Keratinocyte (primary cell): ENCODE results near the gene FOXRED2. TPM values are rescaled to one million over a fixed set of nuclear protein-coding genes. Genes with fewer than 3 reads are reported as not detected.

Experiments used
- DNase-seq: peaks from one replicate; pipeline ENCODE4 v3.0.0-alpha.2; 2011; ENCODE audit warnings: low read depth, missing footprints, low spot score
- FAIRE-seq: peaks from 2 replicates; lab custom pipeline; 2011; peaks lifted over from hg19 to GRCh38; lab: Jason Lieb, UNC
- H2AFZ ChIP-seq: 2 replicates; pipeline ENCODE4 v1.6.0; 2012; ENCODE audit warnings: low read length, control low read depth, inconsistent platforms; ENCODE audit not compliant: control insufficient read depth
- H3K27ac ChIP-seq: 2 replicates; pipeline ENCODE4 v1.5.1; 2011; ENCODE audit warnings: low read length; ENCODE audit not compliant: control insufficient read depth, insufficient read depth
- H3K27me3 ChIP-seq: 3 replicates; pipeline ENCODE4 v1.6.0; 2011; ENCODE audit warnings: low read length; ENCODE audit not compliant: control insufficient read depth, insufficient read depth; ENCODE audit errors: extremely low read depth
- H3K36me3 ChIP-seq, 2 experiments: 2 replicates in 1 of 2; 3 replicates in 1 of 2; pipeline ENCODE4 v1.5.1; 2011; ENCODE audit warnings: low read length in 2 of 2, mild to moderate bottlenecking in 1 of 2; ENCODE audit not compliant: control insufficient read depth in 2 of 2, insufficient read depth in 2 of 2; ENCODE audit errors: extremely low read depth in 1 of 2
- H3K4me1 ChIP-seq: 3 replicates; pipeline ENCODE4 v1.5.1; 2011; ENCODE audit warnings: low read length; ENCODE audit not compliant: control insufficient read depth, insufficient read depth; ENCODE audit errors: extremely low read depth
- H3K4me2 ChIP-seq: 3 replicates; pipeline ENCODE4 v1.6.0; 2011; ENCODE audit warnings: low read depth, low read length; ENCODE audit not compliant: control insufficient read depth, insufficient read depth; ENCODE audit errors: extremely low read depth
- H3K4me3 ChIP-seq, 3 experiments: fragments of 200-600 bp in 1 of 3; sonication (generic) in 1 of 3; 2 replicates in 2 of 3; 3 replicates in 1 of 3; pipeline ENCODE4 v1.5.1; 2011 to 2016; ENCODE audit warnings: low read length in 3 of 3, mild to moderate bottlenecking in 3 of 3, control low read depth in 2 of 3, inconsistent platforms in 1 of 3, low read depth in 1 of 3, mixed read lengths in 1 of 3, mixed run types in 1 of 3, moderate library complexity in 1 of 3; ENCODE audit not compliant: control insufficient read depth in 2 of 3, insufficient read depth in 2 of 3; ENCODE audit errors: extremely low read depth in 1 of 3
- H3K79me2 ChIP-seq: 2 replicates; pipeline ENCODE4 v1.6.0; 2012; ENCODE audit warnings: low read length; ENCODE audit not compliant: control insufficient read depth, insufficient read depth
- H3K9ac ChIP-seq: 3 replicates; pipeline ENCODE4 v1.6.0; 2011; ENCODE audit warnings: low read length; ENCODE audit not compliant: control insufficient read depth, insufficient read depth; ENCODE audit errors: extremely low read depth
- H3K9me1 ChIP-seq: 3 replicates; pipeline ENCODE4 v1.6.0; 2011; ENCODE audit warnings: low read length; ENCODE audit not compliant: control insufficient read depth, insufficient read depth; ENCODE audit errors: extremely low read depth
- H3K9me3 ChIP-seq: 2 replicates; pipeline ENCODE4 v1.5.1; 2012; ENCODE audit warnings: low read depth, low read length; ENCODE audit not compliant: control insufficient read depth
- H4K20me1 ChIP-seq: 3 replicates; pipeline ENCODE4 v1.6.0; 2011; ENCODE audit warnings: low read length; ENCODE audit not compliant: control insufficient read depth, insufficient read depth; ENCODE audit errors: extremely low read depth
- EZH2 ChIP-seq: IDR thresholded peaks from one replicate; pipeline ENCODE4 v1.6.1; 2012; ENCODE audit warnings: inconsistent platforms, mild to moderate bottlenecking, low read length, moderate library complexity
- dilution Hi-C: fragments of 300-500 bp; cut with MboI; formaldehyde crosslinking; loops from one replicate; pipeline ENCODE4 v1.7.0; 2020; ENCODE audit warnings: low sequenced_read_pairs; ENCODE audit not compliant: extremely low pct_ligation_motif_present
- polyA plus RNA-seq, 5 experiments: library from polyadenylated mRNA; depleted of rRNA in 3 of 5; stranded (reverse) in 3 of 5; stranded (forward) in 1 of 5; unstranded in 1 of 5; fragments of >200 nt; gene quantifications; 1 replicate in 1 of 5; 2 replicates in 3 of 5; 3 replicates in 1 of 5; pipeline versions ENCODE4 v1.2.1 to v1.2.3, GENCODE V29; 2011 to 2012; ENCODE audit warnings: missing spikeins in 2 of 5, low read depth in 1 of 5, low replicate concordance in 1 of 5
- TF ChIP-seq, protein P1 (sequence below), 3 experiments: IDR thresholded peaks in 1 of 3; conservative IDR thresholded peaks in 1 of 3; optimal IDR thresholded peaks in 1 of 3; 2 replicates in 2 of 3; 3 replicates in 1 of 3; pipeline versions ENCODE3 to v1.5.1; 2011; ENCODE audit warnings: low read length in 3 of 3, mild to moderate bottlenecking in 3 of 3, moderate library complexity in 2 of 3, control low read depth in 1 of 3, inconsistent platforms in 1 of 3; ENCODE audit not compliant: insufficient read depth in 2 of 3; ENCODE audit errors: extremely low read depth in 1 of 3

Gene FOXRED2
- polyA plus RNA-seq, 1 donor (not counting 4 experiments of a cell fraction or from before 2014, with no cell fraction given), result 0.71 TPM

DNA sequence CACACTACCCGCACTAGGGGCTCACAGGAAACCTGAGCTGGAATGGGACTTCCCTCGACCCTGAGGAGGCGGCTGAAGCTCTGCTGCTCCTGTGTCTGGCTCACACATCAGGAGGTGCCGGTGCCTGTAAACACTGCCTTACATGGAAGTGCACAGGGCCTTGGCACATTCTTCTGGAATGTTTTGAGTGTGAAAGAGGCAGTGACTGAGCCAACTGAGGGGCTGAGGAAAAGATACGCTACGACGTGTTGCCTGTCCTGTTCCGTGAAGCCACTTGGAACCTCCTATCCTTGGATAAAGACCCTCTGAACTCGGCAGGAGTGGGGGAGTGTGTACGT, 35.9 kb downstream of the FOXRED2 start:
- dilution Hi-C loops, result no loop called here
- H3K9me1 ChIP-seq, result no peaks in the 10 kb centered on the region
- H3K9ac ChIP-seq, result peak overlapping the region; percentile 45
- no peaks in the 10 kb centered on the region for H3K9me3 ChIP-seq
- H3K4me1 ChIP-seq, result peaks cover 59% of the 10 kb centered on the region
- DNase-seq (no peak), FAIRE-seq (no peak)
- peak overlapping the region in 1 of 3 experiments; percentile 9 for H3K4me3 ChIP-seq
- H4K20me1 ChIP-seq, result no peaks in the 10 kb centered on the region
- peaks cover 20% of the 10 kb centered on the region for H3K79me2 ChIP-seq
- H2AFZ ChIP-seq, result no peak overlapping the region
- H3K27ac ChIP-seq, result peak overlapping the region; percentile 67
- TF ChIP-seq, protein P1, sequence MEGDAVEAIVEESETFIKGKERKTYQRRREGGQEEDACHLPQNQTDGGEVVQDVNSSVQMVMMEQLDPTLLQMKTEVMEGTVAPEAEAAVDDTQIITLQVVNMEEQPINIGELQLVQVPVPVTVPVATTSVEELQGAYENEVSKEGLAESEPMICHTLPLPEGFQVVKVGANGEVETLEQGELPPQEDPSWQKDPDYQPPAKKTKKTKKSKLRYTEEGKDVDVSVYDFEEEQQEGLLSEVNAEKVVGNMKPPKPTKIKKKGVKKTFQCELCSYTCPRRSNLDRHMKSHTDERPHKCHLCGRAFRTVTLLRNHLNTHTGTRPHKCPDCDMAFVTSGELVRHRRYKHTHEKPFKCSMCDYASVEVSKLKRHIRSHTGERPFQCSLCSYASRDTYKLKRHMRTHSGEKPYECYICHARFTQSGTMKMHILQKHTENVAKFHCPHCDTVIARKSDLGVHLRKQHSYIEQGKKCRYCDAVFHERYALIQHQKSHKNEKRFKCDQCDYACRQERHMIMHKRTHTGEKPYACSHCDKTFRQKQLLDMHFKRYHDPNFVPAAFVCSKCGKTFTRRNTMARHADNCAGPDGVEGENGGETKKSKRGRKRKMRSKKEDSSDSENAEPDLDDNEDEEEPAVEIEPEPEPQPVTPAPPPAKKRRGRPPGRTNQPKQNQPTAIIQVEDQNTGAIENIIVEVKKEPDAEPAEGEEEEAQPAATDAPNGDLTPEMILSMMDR (optimal IDR thresholded peaks at IDR 0.05 in 1 of 3, IDR thresholded peaks at IDR 0.05 in 1 of 3, conservative IDR thresholded peaks at IDR 0.05 in 1 of 3; ENCODE audit: extremely low read depth in 1 of 3, insufficient read depth in 2 of 3, low read length in 3 of 3), result no peak
- TF ChIP-seq EZH2, result no peak
- H3K36me3 ChIP-seq, result peaks cover 16 to 20% of the 10 kb centered on the region in 2 experiments
- no peaks in the 10 kb centered on the region for H3K27me3 ChIP-seq
- H3K4me2 ChIP-seq, result peak overlapping the region; percentile 39

DNA sequence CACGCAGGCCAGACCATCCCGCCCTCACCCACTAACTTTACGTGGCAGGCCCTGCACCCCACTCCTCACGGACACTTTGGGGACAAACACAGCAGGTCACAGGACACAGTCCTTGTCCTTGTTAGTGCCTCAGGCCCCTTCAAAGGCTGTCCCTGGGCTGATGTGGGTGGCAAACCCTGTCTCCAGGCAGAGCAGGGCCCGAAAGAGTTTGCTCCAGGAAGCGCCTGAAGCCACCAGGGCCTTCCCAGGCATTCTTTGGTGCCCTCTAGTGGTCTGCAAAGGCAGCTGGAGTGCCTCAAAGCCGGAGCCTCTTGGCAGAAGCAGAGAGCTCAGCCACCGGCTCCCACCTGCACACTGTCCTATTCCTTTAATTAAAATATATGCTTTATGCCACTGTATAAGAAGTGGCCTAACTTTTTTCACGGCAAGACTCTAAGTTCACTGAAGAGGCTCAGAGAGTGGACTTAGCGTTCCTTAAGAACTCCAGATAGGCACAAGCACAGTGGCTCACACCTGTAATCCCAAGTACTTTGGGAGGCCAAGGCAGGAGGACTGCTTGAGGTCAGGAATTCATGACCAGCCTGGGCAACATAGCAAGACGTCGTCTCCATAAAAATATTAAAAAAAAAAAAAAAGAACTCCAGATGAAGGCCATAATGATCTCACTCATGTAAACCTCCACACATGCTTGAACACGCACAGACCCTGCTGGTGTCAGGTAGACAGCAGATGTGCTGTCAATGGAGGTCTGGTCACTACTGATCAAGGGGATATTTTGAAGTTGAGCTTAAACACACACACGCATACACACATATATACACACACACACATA, 36.5 kb downstream of the FOXRED2 start:
- peaks cover 65% of the 10 kb centered on the region for H3K4me1 ChIP-seq
- no peaks in the 10 kb centered on the region for H3K9me1 ChIP-seq
- no peak overlapping the region for H2AFZ ChIP-seq
- DNase-seq (peak; percentile 69), FAIRE-seq (peak; percentile 88)
- peak overlapping the region; percentile 67 for H3K27ac ChIP-seq
- H3K79me2 ChIP-seq, result peaks cover 20% of the 10 kb centered on the region
- no peaks in the 10 kb centered on the region for H3K27me3 ChIP-seq
- peak overlapping the region; percentile 61 for H3K9ac ChIP-seq
- H3K4me3 ChIP-seq, result peak overlapping the region in 1 of 3 experiments; percentile 23
- no peaks in the 10 kb centered on the region for H4K20me1 ChIP-seq
- peak overlapping the region; percentile 46 for H3K4me2 ChIP-seq
- TF ChIP-seq, protein P1 (optimal IDR thresholded peaks at IDR 0.05 in 1 of 3, IDR thresholded peaks at IDR 0.05 in 1 of 3, conservative IDR thresholded peaks at IDR 0.05 in 1 of 3; ENCODE audit: extremely low read depth in 1 of 3, insufficient read depth in 2 of 3, low read length in 3 of 3), result peak; percentile 91 to 97 (median 95)
- no peak for TF ChIP-seq EZH2
- dilution Hi-C loops, result no loop called here
- peaks cover 10 to 14% of the 10 kb centered on the region in 2 experiments for H3K36me3 ChIP-seq
- H3K9me3 ChIP-seq, result no peaks in the 10 kb centered on the region
